Measurements from ENCODE around the gene GBF1. TPM values are rescaled to one million over a fixed set of nuclear protein-coding genes. Genes with fewer than 3 reads are reported as not detected.

The GBF1 gene
- total RNA-seq, result 17.4 and 19.4 TPM in 2 replicates

GRCh38 chr10:102245082-102245931 is at the start of gene GBF1:
GBF1 (plus strand) TSS chr10:102245532; CDS start chr10:102258939, 13,407 bp downstream.

GRCh38 chr10:102225646-102226541 is 19.4 kb upstream of the GBF1 start, which contains the start of gene ELOVL3:
ELOVL3 (plus strand) TSS chr10:102226299; CDS start chr10:102226549, 250 bp downstream.

GRCh38 chr10:102241444-102242117 is 3.8 kb upstream of the GBF1 start, which contains the start of gene PITX3:
PITX3 (minus strand) TSS chr10:102241512; CDS start chr10:102232080, 9,432 bp downstream.

GRCh38 chr10:102395400-102396316 is 150.3 kb downstream of the GBF1 start, which contains the start of gene NFKB2:
NFKB2 (plus strand) TSS chr10:102395705; CDS start chr10:102395960, 255 bp downstream.

GRCh38 chr10:102418622-102419268 is 173.4 kb downstream of the GBF1 start, which contains the start of gene PSD:
PSD (minus strand) TSS chr10:102418785; CDS start chr10:102417038, 1,747 bp downstream.

GRCh38 chr10:102420714-102421506 is 175.6 kb downstream of the GBF1 start, which contains the start of gene FBXL15:
FBXL15 (plus strand) TSS chr10:102420836; CDS start chr10:102421130, 294 bp downstream.

Other genes starting within 250 kb of the GBF1 start
- 6.4 and 8.1 TPM in 2 replicates for gene ARMH3, start 189.4 kb upstream of the GBF1 start, total RNA-seq
- 21.0 and 29.0 TPM in 2 replicates for gene HPS6, start 180.2 kb upstream of the GBF1 start, total RNA-seq
- 45.2 and 52.0 TPM in 2 replicates for gene LDB1, start 125.2 kb upstream of the GBF1 start, total RNA-seq
- gene PPRC1, start 112.5 kb upstream of the GBF1 start, total RNA-seq, result 7.0 and 11.1 TPM in 2 replicates
- 22.5 and 29.7 TPM in 2 replicates for gene NOLC1, start 93.1 kb upstream of the GBF1 start, total RNA-seq
- 0.85 and 1.2 TPM in 2 replicates for gene ELOVL3, start 19.2 kb upstream of the GBF1 start, total RNA-seq
- 0.14 and 0.18 TPM in 2 replicates for gene PITX3, start 4.0 kb upstream of the GBF1 start, total RNA-seq
- 13.4 and 14.9 TPM in 2 replicates for gene NFKB2, start 150.2 kb downstream of the GBF1 start, total RNA-seq
- 3.3 and 6.3 TPM in 2 replicates for gene PSD, start 173.3 kb downstream of the GBF1 start, total RNA-seq
- 6.7 and 7.9 TPM in 2 replicates for gene FBXL15, start 175.3 kb downstream of the GBF1 start, total RNA-seq
- gene CUEDC2, start 187.0 kb downstream of the GBF1 start, total RNA-seq, result 48.2 and 52.5 TPM in 2 replicates
- gene C10orf95, start 206.0 kb downstream of the GBF1 start, total RNA-seq, result 0.14 TPM in 1 of 2 replicates, not detected in the other